Caco-2 (cell line): ENCODE measurements around the gene CLMP. TPM values are rescaled to one million over a fixed set of nuclear protein-coding genes. Genes with fewer than 3 reads are reported as not detected.

Experiments used
- BruUV-seq: library from RNA; stranded (reverse); fragments of 400-500 nt; replicated peaks from 2 replicates; lab custom pipeline; 2021; lab: Mats Ljungman, UMichigan
- CTCF ChIA-PET: fragments of 300-600 bp; sonication (Branson Sonifier 250); formaldehyde crosslinking; loops from one replicate; lab custom pipeline; 2022; ENCODE audit warnings: antibody characterized with exemption; lab: Charles Lee
- POLR2A ChIA-PET: fragments of 300-600 bp; sonication (Branson Sonifier 250); formaldehyde crosslinking; loops from one replicate; lab custom pipeline; 2022; ENCODE audit warnings: antibody characterized with exemption; lab: Charles Lee
- DNase-seq, 2 experiments: peaks; one replicate each; pipeline versions ENCODE4 v3.0.0 to v3.0.0-alpha.2; 2020 to 2022
- H3K27me3 ChIP-seq: replicated peaks from 2 replicates; pipeline ENCODE4 v1.6.0; 2011; ENCODE audit warnings: low read length; ENCODE audit not compliant: control insufficient read depth, insufficient read depth
- H3K36me3 ChIP-seq: 2 replicates; pipeline ENCODE4 v1.5.1; 2011; ENCODE audit warnings: low read length; ENCODE audit not compliant: control insufficient read depth, insufficient read depth
- H3K4me1 ChIP-seq: fragments of 250-450 bp; sonication (Bioruptor Pico); 2 replicates; pipeline ENCODE4 v1.5.1; 2020; ENCODE audit warnings: mild to moderate bottlenecking
- H3K4me3 ChIP-seq: 2 replicates; pipeline ENCODE4 v1.5.1; 2011; ENCODE audit warnings: low read depth, mild to moderate bottlenecking, control low read depth, low read length
- H3K9me3 ChIP-seq: fragments of 250-450 bp; sonication (Bioruptor Pico); 2 replicates; pipeline ENCODE4 v1.5.1; 2020; ENCODE audit warnings: mild to moderate bottlenecking, moderate library complexity
- H3K27ac Mint-ChIP-seq: one replicate; pipeline ENCODE4 v1.8.0; 2022; ENCODE audit warnings: mixed read lengths; ENCODE audit not compliant: unreplicated experiment
- H3K27me3 Mint-ChIP-seq: one replicate; pipeline ENCODE4 v1.8.0; 2022; ENCODE audit warnings: mixed read lengths; ENCODE audit not compliant: insufficient read depth, unreplicated experiment
- H3K36me3 Mint-ChIP-seq: one replicate; pipeline ENCODE4 v1.8.0; 2022; ENCODE audit warnings: mild to moderate bottlenecking, mixed read lengths; ENCODE audit not compliant: insufficient read depth, unreplicated experiment
- H3K4me1 Mint-ChIP-seq: one replicate; pipeline ENCODE4 v1.8.0; 2022; ENCODE audit warnings: low read depth, mixed read lengths; ENCODE audit not compliant: unreplicated experiment
- H3K4me3 Mint-ChIP-seq: one replicate; pipeline ENCODE4 v1.8.0; 2022; ENCODE audit warnings: mild to moderate bottlenecking, moderate library complexity, mixed read lengths; ENCODE audit not compliant: unreplicated experiment
- H3K9me3 Mint-ChIP-seq: one replicate; pipeline ENCODE4 v1.8.0; 2022; ENCODE audit warnings: mixed read lengths; ENCODE audit not compliant: unreplicated experiment
- CTCF ChIP-seq, 2 experiments: fragments of 200-600 bp in 1 of 2; IDR thresholded peaks; 1 replicate in 1 of 2; 2 replicates in 1 of 2; pipeline versions ENCODE4 v1.5.1 to v1.8.0; 2011 to 2022; ENCODE audit warnings: antibody characterized with exemption in 1 of 2, control low read depth in 1 of 2, inconsistent platforms in 1 of 2, low read depth in 1 of 2, low read length in 1 of 2, mild to moderate bottlenecking in 1 of 2, moderate library complexity in 1 of 2; ENCODE audit not compliant: insufficient read depth in 1 of 2, severe bottlenecking in 1 of 2, unreplicated experiment in 1 of 2
- intact Hi-C: fragments of 100-400 bp; cut with micrococcal nuclease; formaldehyde crosslinking; loops from one replicate; pipeline ENCODE4 v1.10.0; 2022; ENCODE audit not compliant: unreplicated experiment
- total RNA-seq: library from RNA; stranded (reverse); gene quantifications from 2 replicates; pipeline ENCODE4 v1.2.3, GENCODE V29; 2022

CLMP gene
- total RNA-seq, 1 experiment from 2014 or later, result 58.9 TPM

- TF ChIP-seq CTCF (IDR thresholded peaks at IDR 0.05; ENCODE audit: insufficient read depth in 1 of 2, low read depth in 1 of 2, low read length in 1 of 2, severe bottlenecking in 1 of 2, unreplicated experiment in 1 of 2), result no peak
- H3K9me3 ChIP-seq, result no peaks in the 10 kb centered on the region
- no peaks in the 10 kb centered on the region for H3K9me3 Mint-ChIP-seq
- H3K4me1 ChIP-seq, result no peaks in the 10 kb centered on the region
- H3K4me1 Mint-ChIP-seq, result no peaks in the 10 kb centered on the region
- no peaks in the 10 kb centered on the region for H3K36me3 ChIP-seq
- intact Hi-C loops, result no loop called here
- no peaks in the 10 kb centered on the region for H3K27me3 Mint-ChIP-seq
- H3K4me3 Mint-ChIP-seq, result no peak overlapping the region
- BruUV-seq, result no TSS peak
- no peak for DNase-seq
- no peak overlapping the region for H3K4me3 ChIP-seq
- CTCF ChIA-PET, result interaction anchor here (1.3 kb wide), 1 partner anchor 122 kb away, joined by 3 read pairs; no protein-coding TSS in a partner anchor
- POLR2A ChIA-PET, result no interaction called here
- no peak overlapping the region for H3K27ac Mint-ChIP-seq
- H3K36me3 Mint-ChIP-seq, result no peaks in the 10 kb centered on the region
- no peaks in the 10 kb centered on the region for H3K27me3 ChIP-seq
These were observed 55.8 kb downstream of the CLMP start for GRCh38 chr11:123139206-123139605.

DNA sequence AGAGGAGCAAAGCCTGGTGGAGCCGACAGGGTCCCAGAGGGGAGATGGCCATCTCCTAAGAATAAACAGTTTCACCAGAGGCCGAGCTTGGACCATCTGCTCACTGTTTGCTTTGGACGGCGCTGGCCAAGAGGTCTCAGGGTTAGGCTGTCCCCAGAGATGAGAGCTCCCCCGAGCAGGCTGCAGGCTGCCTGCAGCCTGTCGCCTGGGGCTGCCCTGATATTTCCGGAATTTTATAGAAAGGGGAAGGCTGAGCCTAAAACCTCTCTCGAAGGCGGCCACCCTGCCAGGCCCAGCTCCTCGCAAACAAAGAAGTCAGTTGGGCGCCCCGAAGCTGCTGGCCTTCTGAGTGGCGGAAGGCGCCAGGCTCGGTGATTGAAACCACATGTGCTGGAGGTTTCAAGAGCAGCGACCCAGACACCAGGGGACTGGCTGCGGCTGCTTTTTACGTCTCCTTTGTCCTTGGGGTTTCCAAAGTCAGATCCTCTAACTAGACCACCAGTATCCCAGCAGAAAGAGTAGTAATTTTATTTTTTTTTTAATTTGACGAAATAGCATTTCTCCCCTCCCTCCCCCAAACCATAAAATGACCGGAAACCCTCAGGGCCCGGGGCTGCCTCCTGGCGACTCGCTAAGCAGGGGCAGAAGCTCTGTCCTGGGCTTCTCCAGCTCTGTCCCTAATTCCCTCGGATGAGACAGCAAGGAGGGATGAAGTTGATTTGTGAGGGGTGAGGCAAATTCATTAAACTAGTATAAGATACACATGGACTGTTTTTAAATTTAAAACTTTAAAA, 57.4 kb downstream of the CLMP start:
- no peaks in the 10 kb centered on the region for H3K27me3 ChIP-seq
- ChIA-PET CTCF (interaction anchor here (1.0 to 1.2 kb wide), 2 partner anchors 35 to 124 kb away, joined by 3 to 6 read pairs; no protein-coding TSS in a partner anchor), POLR2A (no interaction called here)
- no peaks in the 10 kb centered on the region for H3K9me3 ChIP-seq
- H3K4me1 ChIP-seq, result no peaks in the 10 kb centered on the region
- Mint-ChIP-seq H3K36me3 (no peaks in the 10 kb centered on the region), H3K4me3 (no peak overlapping the region), H3K27ac (no peak overlapping the region), H3K27me3 (no peaks in the 10 kb centered on the region), H3K9me3 (no peaks in the 10 kb centered on the region), H3K4me1 (no peaks in the 10 kb centered on the region)
- H3K4me3 ChIP-seq, result no peak overlapping the region
- no peak for TF ChIP-seq CTCF (IDR thresholded peaks at IDR 0.05; ENCODE audit: insufficient read depth in 1 of 2, low read depth in 1 of 2, low read length in 1 of 2, severe bottlenecking in 1 of 2, unreplicated experiment in 1 of 2)
- H3K36me3 ChIP-seq, result no peaks in the 10 kb centered on the region
- no peak for DNase-seq
- intact Hi-C loops, result no loop called here
- BruUV-seq, result no TSS peak

DNA sequence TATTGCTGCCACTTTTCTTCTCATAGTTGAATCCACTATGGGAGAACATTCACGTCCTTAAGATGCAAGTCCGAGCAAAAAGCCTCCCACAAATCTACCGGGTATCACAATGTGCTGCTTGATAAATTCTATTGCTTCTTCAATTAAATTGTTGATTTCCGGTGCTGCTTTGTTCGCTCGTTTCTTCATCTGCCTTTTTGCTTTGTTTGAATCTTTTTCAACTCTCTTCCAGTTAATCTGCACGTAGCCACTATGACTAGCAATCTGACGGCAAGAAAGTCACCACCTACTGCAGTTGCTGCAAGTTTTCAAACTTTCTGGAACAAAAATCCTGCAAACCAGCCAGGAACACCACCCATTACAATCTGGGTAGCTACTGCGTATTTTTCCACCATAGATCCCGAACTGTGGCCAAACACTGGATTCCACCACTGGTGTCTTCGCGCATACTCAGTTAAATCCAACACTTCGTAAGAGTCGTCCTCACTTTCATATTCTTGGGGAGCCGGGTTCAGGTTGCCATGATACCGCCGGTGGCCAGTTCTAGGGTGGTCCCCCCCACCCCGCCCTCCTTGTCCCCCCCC, 59.1 kb downstream of the CLMP start:
- no peaks in the 10 kb centered on the region for H3K27me3 Mint-ChIP-seq
- intact Hi-C loops, result no loop called here
- H3K4me1 Mint-ChIP-seq, result no peaks in the 10 kb centered on the region
- Histone ChIP-seq H3K4me1 (no peaks in the 10 kb centered on the region), H3K4me3 (no peak overlapping the region), H3K9me3 (no peaks in the 10 kb centered on the region), H3K36me3 (no peaks in the 10 kb centered on the region), H3K27me3 (no peaks in the 10 kb centered on the region)
- ChIA-PET CTCF (no interaction called here), POLR2A (no interaction called here)
- BruUV-seq, result no TSS peak
- H3K36me3 Mint-ChIP-seq, result no peaks in the 10 kb centered on the region
- no peak for TF ChIP-seq CTCF (IDR thresholded peaks at IDR 0.05; ENCODE audit: insufficient read depth in 1 of 2, low read depth in 1 of 2, low read length in 1 of 2, severe bottlenecking in 1 of 2, unreplicated experiment in 1 of 2)
- no peak for DNase-seq
- no peaks in the 10 kb centered on the region for H3K9me3 Mint-ChIP-seq
- no peak overlapping the region for H3K4me3 Mint-ChIP-seq
- no peak overlapping the region for H3K27ac Mint-ChIP-seq
